ENCODE data around the gene JOSD2.

The JOSD2 gene

GRCh38 chr19:50551034-50551714 is 40.2 kb upstream of the JOSD2 start:
- in situ Hi-C loops (cut with HindIII; ENCODE audit: low sequenced_read_pairs): no loop called here
- no peak for DNase-seq (ENCODE audit: low read depth, low spot score)
- TF ChIP-seq CTCF (IDR thresholded peaks at IDR 0.05; ENCODE audit: low read depth, low read length): no peak
- no peak overlapping the region for H3K4me3 ChIP-seq (ENCODE audit: low read depth, low read length)

- no peak overlapping the region for H3K4me3 ChIP-seq (ENCODE audit: low read depth, low read length)
- in situ Hi-C loops (cut with HindIII; ENCODE audit: low sequenced_read_pairs): no loop called here
- no peak for TF ChIP-seq CTCF (IDR thresholded peaks at IDR 0.05; ENCODE audit: low read depth, low read length)
- DNase-seq (ENCODE audit: low read depth, low spot score): no peak
Observed at GRCh38 chr19:50550594-50550966, 39.6 kb upstream of the JOSD2 start.

- no peak for TF ChIP-seq CTCF (IDR thresholded peaks at IDR 0.05; ENCODE audit: low read depth, low read length)
- in situ Hi-C loops (cut with HindIII; ENCODE audit: low sequenced_read_pairs): no loop called here
- no peak for DNase-seq (ENCODE audit: low read depth, low spot score)
- H3K4me3 ChIP-seq (ENCODE audit: low read depth, low read length): no peak overlapping the region
Observed at GRCh38 chr19:50549927-50550593, 39.1 kb upstream of the JOSD2 start.

- no peak for DNase-seq (ENCODE audit: low read depth, low spot score)
- in situ Hi-C loops (cut with HindIII; ENCODE audit: low sequenced_read_pairs): no loop called here
Observed at GRCh38 chr19:50549059-50549926, 38.3 kb upstream of the JOSD2 start.

GRCh38 chr19:50548191-50549058 is 37.4 kb upstream of the JOSD2 start:
- no peak for TF ChIP-seq CTCF (IDR thresholded peaks at IDR 0.05; ENCODE audit: low read depth, low read length)
- DNase-seq (ENCODE audit: low read depth, low spot score): no peak
- no peak overlapping the region for H3K4me3 ChIP-seq (ENCODE audit: low read depth, low read length)
- in situ Hi-C loops (cut with HindIII; ENCODE audit: low sequenced_read_pairs): no loop called here

More at GRCh38 chr19:50549059-50549926, 38.3 kb upstream of the JOSD2 start:
- TF ChIP-seq CTCF (IDR thresholded peaks at IDR 0.05; ENCODE audit: low read depth, low read length): no peak
- H3K4me3 ChIP-seq (ENCODE audit: low read depth, low read length): no peak overlapping the region

Data from astrocyte of the spinal cord (primary cell).